NT2/D1 (cell line): ENCODE measurements around the gene NCAM2.

Experiments
- DNase-seq: peaks from one replicate; pipeline ENCODE4 v3.0.0-alpha.2; 2011; ENCODE audit warnings: low read depth, low spot score
- H3K27me3 ChIP-seq: 2 replicates; pipeline ENCODE4 v1.6.0; 2011; ENCODE audit warnings: mild to moderate bottlenecking; ENCODE audit not compliant: insufficient read length, insufficient read depth
- H3K36me3 ChIP-seq: 2 replicates; pipeline ENCODE4 v1.6.1; 2011; ENCODE audit warnings: mild to moderate bottlenecking, low read length, mixed read lengths; ENCODE audit not compliant: insufficient read depth, insufficient read length
- H3K4me1 ChIP-seq: 2 replicates; pipeline ENCODE4 v1.5.1; 2011; ENCODE audit not compliant: insufficient read depth, insufficient read length
- H3K4me3 ChIP-seq: 2 replicates; pipeline ENCODE4 v1.5.1; 2011; ENCODE audit warnings: low read depth; ENCODE audit not compliant: insufficient read length
- H3K9ac ChIP-seq: 2 replicates; pipeline ENCODE4 v1.6.0; 2011; ENCODE audit warnings: low read depth; ENCODE audit not compliant: insufficient read length
- H3K9me3 ChIP-seq: 2 replicates; pipeline ENCODE4 v1.5.1; 2011; ENCODE audit warnings: mild to moderate bottlenecking, low read length; ENCODE audit not compliant: insufficient read depth
- SUZ12 ChIP-seq: IDR thresholded peaks from 2 replicates; pipeline ENCODE4 v1.6.1; 2011; ENCODE audit not compliant: insufficient read length, insufficient read depth; ENCODE audit errors: extremely low read depth
- YY1 ChIP-seq: IDR thresholded peaks from 2 replicates; pipeline ENCODE4 v1.6.1; 2011; ENCODE audit not compliant: insufficient read length, insufficient read depth
- ZNF274 ChIP-seq: IDR thresholded peaks from 2 replicates; pipeline ENCODE4 v1.6.1; 2011; ENCODE audit warnings: mild to moderate bottlenecking, low read depth, low read length

NCAM2 gene

DNA sequence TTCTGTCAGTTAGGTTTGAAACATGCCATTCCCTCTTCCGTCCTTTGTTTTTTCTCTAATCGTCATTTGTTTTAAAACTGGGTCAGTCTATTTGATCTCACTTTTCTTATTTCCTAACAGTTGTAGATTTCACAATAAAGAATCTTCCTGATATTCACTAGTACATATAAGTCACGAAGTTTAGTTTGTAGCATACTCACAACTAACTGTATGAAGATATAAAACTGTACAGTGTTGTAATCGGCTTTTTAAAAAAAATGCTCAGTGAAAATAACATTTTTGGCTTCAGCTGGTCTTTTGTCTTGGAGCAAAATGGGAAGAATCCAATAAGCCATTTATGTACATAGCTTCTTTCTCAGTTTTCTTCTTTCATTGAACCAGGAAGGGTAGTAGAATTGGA lies 78.3 kb downstream of the NCAM2 start:
- Histone ChIP-seq H3K9me3 (no peaks in the 10 kb centered on the region), H3K27me3 (no peaks in the 10 kb centered on the region), H3K36me3 (no peaks in the 10 kb centered on the region), H3K9ac (no peak overlapping the region), H3K4me3 (no peak overlapping the region), H3K4me1 (no peaks in the 10 kb centered on the region)
- no peak for TF ChIP-seq SUZ12
- TF ChIP-seq YY1 = no peak
- TF ChIP-seq ZNF274 = no peak
- DNase-seq = no peak

DNA sequence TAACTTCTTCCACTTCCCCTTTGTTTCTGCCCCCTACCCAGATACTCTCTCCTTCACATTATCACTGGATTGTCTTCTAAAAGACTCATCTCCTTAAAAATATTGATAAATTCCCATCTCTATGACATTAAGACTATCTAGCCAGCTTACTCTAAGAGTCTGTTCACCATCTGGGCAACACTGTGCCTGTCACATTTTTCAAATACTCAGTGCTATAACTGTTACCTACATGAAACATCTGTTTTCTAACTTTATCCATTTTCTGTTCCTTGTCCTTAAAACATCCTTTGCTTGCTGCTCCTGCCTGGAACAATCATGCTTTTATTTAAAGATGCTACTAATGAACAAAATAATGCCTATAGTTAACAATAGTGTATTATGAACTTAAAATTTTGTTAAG lies 81.4 kb downstream of the NCAM2 start:
- TF ChIP-seq YY1 (no peak), ZNF274 (no peak), SUZ12 (no peak)
- Histone ChIP-seq H3K4me3 (no peak overlapping the region), H3K36me3 (no peaks in the 10 kb centered on the region), H3K9me3 (no peaks in the 10 kb centered on the region), H3K9ac (no peak overlapping the region), H3K4me1 (no peaks in the 10 kb centered on the region), H3K27me3 (no peaks in the 10 kb centered on the region)
- no peak for DNase-seq

DNA sequence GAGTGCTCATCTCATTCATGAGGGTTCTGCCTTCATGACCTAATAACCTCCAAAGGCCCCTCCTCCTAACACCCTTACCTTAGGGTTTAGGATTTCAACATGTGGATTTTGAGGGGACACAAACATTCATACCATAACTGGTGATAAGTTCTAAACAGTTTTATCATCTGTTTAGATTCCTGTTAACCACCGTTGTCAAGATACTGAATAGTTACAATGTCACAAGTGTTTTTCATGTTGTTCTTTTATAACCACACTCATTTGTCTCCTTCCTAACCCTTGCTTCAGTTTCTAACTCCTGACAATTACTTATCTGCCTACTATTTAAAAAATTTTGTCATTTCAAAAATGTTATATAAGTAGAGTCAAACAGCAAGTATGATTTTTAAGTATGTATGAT lies 86.0 kb downstream of the NCAM2 start:
- no peak for DNase-seq
- H3K9me3 ChIP-seq = no peaks in the 10 kb centered on the region

DNA sequence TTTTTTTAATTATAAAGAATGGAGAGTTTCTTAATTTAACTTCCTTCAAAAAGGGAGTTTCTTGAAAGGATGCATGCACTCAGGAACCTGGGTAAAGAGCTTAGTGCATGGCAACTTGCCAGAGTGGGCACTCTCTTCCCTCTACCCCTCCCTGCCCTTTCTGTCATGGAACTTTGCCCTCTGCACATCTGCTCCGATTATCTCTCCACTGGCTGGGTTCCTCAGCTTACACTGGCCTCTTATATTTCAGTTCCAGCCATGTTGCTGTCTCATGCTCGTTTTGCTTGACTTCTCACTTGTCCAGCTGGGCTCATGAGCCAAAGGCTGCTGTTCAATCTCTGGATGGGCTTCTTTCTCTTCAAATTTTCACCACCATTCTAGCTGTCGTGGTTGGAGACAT lies 87.0 kb downstream of the NCAM2 start:
- Histone ChIP-seq H3K4me3 (no peak overlapping the region), H3K9ac (no peak overlapping the region), H3K36me3 (no peaks in the 10 kb centered on the region), H3K9me3 (no peaks in the 10 kb centered on the region), H3K4me1 (no peaks in the 10 kb centered on the region), H3K27me3 (no peaks in the 10 kb centered on the region)
- no peak for DNase-seq
- TF ChIP-seq YY1 = no peak
- no peak for TF ChIP-seq SUZ12
- no peak for TF ChIP-seq ZNF274

More for the DNA sequence above, 86.0 kb downstream of the NCAM2 start:
- H3K9ac ChIP-seq = no peak overlapping the region
- H3K27me3 ChIP-seq = no peaks in the 10 kb centered on the region
- no peak overlapping the region for H3K4me3 ChIP-seq
- no peaks in the 10 kb centered on the region for H3K4me1 ChIP-seq
- no peak for TF ChIP-seq YY1
- TF ChIP-seq SUZ12 = no peak
- TF ChIP-seq ZNF274 = no peak
- no peaks in the 10 kb centered on the region for H3K36me3 ChIP-seq

DNA sequence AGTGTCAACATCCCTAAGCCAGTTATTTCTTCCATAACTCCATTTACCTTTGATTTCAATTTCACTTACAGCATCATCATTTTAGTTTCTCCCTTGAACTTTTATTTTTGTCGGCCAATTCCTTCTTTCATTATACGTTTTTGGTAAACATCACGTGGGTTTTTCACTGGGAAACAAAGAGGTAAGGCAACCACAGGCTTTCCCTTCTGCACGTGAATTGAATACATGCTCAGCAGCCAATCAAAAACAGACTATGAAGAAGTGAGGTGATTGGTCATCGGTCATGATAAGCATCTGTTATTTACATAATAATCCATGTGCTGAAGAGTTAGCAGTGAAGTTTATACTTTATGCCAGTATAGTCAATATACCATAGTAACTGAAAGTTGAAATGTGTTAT lies 98.7 kb downstream of the NCAM2 start:
- Histone ChIP-seq H3K9me3 (no peaks in the 10 kb centered on the region), H3K27me3 (no peaks in the 10 kb centered on the region), H3K36me3 (no peaks in the 10 kb centered on the region), H3K9ac (no peak overlapping the region), H3K4me1 (no peaks in the 10 kb centered on the region), H3K4me3 (no peak overlapping the region)
- DNase-seq = no peak
- TF ChIP-seq SUZ12 (no peak), ZNF274 (no peak)

DNA sequence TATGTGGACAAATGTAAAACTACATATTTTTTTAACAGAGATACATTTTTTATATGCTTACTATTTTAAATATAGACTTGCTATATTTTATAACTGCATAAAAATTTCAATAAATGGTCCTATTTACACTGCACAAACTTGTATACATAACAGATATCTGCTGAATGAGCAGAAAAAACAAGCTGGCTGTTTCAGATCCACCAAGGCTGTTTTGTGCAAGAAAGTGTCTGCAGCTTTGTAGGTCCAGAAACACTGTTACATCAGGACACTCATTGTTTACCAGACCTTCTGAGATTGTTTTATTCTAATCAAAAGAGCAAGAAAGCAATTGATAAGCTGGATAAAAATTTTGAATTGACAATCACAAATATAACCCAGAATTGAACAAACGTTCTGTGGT lies 99.3 kb downstream of the NCAM2 start:
- H3K36me3 ChIP-seq = no peaks in the 10 kb centered on the region
- TF ChIP-seq SUZ12 (no peak), YY1 (no peak), ZNF274 (no peak)
- DNase-seq = no peak
- H3K9me3 ChIP-seq = no peaks in the 10 kb centered on the region
- H3K27me3 ChIP-seq = no peaks in the 10 kb centered on the region
- no peak overlapping the region for H3K9ac ChIP-seq
- H3K4me1 ChIP-seq = no peaks in the 10 kb centered on the region
- H3K4me3 ChIP-seq = no peak overlapping the region

DNA sequence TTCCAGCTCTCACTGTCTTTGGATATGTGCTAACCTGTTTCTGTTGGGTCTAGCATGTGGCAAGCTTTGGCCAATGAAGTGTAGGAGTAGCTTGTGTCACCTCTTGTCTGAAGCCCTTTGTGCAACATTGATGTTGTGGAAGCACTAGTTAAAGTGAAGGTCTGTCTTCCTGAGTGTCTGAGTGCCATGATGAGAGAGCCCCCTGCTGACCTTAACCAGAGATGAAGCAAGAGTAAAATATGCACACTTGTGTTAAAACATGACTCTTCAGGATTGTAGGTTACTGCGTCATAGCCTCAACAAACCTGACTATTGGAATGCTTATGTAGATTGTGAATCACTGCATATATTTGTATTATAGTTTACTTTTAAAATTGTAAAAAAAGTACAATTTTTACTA lies 103.7 kb downstream of the NCAM2 start:
- Histone ChIP-seq H3K4me1 (no peaks in the 10 kb centered on the region), H3K27me3 (no peaks in the 10 kb centered on the region), H3K4me3 (no peak overlapping the region), H3K9me3 (no peaks in the 10 kb centered on the region), H3K36me3 (no peaks in the 10 kb centered on the region), H3K9ac (no peak overlapping the region)
- peak; percentile 64 for DNase-seq
- TF ChIP-seq YY1 (no peak), ZNF274 (no peak), SUZ12 (no peak)

DNA sequence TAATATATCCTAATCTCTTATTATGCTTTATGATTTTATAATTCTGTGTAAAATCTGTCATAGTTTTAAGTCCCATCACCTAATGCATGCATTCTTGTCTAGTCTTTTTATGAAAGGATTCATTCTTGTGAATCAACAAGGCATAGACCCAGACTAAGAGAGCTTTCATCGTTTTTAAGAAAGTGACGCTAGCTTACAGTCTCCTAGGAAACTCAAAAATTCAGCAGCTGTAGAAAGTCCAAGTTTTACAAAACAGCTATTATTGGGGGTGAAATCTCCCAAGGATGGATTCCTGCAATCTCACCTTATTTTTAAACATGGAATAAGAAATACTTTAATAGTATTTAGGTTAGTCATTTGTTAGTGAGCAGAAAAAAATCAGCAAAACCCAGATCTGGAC lies 104.7 kb downstream of the NCAM2 start:
- Histone ChIP-seq H3K4me1 (no peaks in the 10 kb centered on the region), H3K4me3 (no peak overlapping the region), H3K27me3 (no peaks in the 10 kb centered on the region), H3K9ac (no peak overlapping the region), H3K9me3 (no peaks in the 10 kb centered on the region), H3K36me3 (no peaks in the 10 kb centered on the region)
- no peak for DNase-seq
- TF ChIP-seq YY1 = no peak
- no peak for TF ChIP-seq ZNF274
- no peak for TF ChIP-seq SUZ12
